ENCODE data around the gene GUCD1. TPM values are rescaled to one million over a fixed set of nuclear protein-coding genes. Genes with fewer than 3 reads are reported as not detected.

Gene GUCD1
- polyA plus RNA-seq, 1 donor, result 71.0 TPM

DNA sequence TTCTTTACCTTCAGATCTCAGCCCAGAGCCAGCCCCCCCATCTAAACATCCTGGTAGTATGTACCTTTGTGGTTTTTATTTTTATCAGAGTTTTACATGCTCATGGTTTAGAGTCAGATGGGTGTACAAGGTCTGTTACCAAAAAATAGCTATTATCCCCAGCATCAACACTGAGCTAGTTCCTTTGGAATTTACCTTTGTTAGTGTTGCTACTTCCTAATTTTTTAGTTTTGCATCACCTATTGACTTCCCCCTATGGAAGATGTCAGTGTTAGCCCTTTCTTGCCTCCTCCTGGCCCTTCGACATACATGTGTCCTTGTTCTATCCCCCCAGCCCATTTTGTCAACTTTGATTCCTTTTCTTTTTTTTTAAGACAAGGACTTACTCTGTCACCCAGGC, 52.4 kb downstream of the GUCD1 start:
- DNase-seq, result no peak

DNA sequence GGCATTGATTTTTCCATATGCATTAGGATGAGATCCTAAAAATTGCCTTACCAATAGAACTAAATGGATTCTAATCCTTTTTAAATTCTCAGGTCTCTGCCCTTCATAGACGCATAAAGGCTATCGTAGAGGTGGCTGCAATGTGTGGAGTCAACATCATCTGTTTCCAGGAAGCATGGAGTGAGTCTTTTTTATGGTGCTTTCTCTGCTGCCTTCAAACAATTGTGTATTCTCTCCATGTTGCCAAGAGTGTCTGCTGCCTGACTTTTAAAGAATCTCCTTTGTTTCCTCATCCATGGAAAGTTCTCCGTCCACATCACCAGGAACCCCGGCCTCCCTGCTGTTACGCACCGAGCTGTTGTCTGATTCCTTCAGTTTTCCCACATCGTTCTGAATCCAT, 52.9 kb downstream of the GUCD1 start:
- DNase-seq, result no peak

DNA sequence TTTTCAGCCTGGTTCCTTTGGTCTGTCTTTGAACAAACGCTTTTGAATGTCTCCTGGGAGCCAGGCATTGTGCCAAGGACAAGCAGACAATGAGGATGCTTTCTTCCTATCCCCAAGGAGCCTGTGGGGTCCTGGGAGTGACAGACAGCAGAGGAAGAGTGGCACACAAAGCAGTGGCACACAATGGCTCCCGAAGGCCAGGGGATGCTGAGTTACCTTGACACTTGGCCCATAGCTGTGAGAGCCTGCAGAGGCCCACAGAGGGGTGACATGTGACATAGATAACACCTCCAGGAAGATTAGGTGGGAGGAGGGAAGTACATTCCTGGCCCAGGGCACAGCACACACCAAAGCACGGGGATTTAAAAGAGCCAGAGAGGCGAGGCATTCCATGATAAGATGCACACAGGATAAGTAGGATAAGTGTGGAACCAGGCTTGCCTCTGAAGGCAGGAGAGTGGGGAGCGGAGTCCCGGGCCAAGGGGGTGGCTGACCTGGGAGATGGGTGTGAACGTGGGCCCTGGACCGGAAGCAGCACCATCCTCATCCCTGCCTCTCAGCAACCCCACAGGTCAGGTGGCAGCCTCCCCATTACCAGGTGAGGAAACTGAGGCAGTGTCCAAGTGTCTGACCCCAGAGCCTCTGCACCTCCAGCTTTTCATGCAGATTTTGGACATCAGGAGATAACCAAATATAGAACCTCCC, 53.5 kb downstream of the GUCD1 start:
- no peak for DNase-seq

DNA sequence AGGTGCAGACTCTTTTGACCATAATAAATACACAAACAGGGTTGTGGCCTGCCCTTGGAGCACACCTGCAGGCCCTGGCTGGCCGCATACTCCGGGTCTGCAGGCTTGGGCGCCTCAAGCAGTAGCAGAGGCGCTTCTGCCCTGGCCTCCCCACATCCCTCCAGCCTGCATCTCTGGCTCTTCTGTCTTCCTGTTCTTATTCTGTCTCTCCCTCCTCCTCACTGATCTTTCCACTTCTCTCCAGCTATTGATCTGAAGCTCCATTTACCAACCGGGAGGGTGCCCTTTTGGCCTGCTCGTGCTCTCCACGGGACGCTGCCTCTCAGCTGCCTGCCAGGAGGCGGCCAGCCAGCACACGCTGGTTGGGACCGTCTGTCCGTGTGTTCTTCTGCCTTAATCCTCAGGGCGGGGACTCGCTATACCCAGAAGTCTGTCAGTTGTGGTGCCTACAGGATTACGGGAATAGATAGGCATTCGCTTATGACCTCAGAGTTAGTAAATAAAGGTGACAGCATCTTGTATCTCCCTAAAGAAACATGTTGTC, 54.6 kb downstream of the GUCD1 start:
- no peak for DNase-seq

DNA sequence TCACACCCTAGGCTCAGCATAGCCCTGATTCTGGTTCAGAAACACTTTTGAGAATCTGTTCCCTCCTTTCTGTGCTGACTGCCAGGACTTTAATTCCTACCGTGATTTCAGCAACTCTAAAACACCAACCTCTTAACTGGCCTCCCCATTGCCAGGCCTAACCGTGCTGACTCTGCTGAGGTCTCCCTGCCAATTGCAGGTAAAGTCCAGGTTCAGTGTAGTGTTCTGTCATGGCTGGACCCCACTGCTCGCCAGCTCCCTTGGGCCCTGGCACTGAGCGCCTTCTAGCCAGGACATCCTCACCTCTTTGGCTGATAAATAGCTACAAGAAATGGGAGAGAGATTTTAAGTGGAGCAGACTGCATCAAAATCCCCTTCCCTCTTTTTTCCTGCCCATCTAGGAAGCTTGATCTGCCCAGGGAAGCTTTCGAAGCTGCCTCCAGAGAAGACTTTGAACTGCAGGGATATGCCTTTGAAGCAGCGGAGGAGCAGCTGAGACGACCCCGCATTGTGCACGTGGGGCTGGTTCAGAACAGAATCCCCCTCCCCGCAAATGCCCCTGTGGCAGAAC, 55.1 kb downstream of the GUCD1 start:
- DNase-seq, result no peak

DNA sequence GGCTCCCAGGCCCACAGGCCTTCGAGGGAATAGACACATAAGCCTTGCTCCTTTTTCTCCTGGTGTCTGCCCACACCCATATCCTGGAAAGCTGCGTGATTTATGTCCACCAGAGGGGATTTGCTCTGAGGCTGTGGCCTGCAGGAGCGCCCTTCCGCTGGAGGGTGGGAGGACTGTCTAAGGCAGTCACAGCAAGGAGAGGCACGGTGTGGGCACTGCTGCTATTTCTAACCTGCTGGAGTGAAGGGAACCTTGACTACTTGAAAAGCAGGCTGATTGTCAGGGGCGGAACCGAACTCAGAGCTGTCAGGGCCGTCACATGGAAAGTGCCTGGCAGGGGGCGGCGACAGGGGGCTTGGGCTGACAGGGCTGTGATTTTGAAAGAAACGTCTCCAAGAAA, 56.1 kb downstream of the GUCD1 start:
- DNase-seq, result no peak

DNA sequence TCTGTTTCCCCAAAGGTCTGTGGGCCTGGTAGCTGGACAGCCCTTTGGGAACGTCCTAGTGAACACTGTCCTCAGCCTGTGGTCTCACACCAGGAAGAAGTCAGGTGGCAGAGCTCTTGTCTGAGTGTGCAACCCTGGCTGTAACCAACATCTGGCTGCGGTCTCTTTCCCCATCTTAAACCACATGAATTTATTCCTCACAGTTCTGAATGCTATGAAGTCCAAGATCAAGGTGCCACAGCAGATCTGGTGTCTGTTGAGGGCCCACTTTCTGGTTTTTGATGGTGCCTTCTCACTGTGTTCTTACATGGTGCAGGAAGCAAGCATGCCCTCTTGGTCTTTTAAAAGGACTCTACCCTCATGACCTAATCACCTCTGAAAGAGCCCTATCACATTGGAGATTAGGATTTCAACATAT, 57.1 kb downstream of the GUCD1 start:
- DNase-seq, result no peak

DNA sequence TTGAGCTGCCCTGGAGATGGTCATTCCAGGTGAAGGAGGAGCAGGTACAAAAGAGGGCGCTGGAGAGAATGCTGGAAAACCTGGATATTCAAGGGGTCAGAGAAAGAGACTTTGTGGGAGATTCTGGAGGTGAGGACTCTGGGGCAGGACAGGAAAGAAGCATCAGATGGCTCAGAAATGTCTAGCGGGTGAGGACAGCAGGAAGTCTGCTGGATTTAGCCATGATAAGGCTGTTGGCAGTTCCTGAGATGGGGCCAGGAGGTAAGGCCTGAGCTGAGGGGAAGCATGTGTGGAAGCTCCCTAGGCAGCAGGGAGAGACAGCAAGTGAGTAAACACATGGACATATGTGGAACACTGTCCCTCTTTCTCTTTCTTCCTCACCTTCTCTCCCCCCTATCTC, 58.3 kb downstream of the GUCD1 start:
- no peak for DNase-seq

DNA sequence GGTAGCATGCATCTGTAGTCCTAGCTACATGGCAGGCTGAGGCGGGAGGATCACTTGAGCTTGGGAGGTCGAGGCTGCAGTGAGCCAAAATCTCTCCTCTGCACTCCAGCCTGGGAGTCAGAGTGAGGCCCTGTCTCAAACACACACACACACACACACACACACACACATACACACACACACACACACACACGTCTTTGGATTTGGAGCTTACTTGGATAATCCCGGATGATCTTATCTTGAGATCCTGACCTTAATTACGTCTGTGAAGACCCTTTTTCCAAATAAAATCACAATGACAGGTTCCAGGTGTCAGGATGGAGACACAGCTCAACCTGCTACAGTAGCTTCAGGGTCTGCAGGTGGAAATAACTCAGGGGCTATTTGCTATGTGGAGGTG, 58.7 kb downstream of the GUCD1 start:
- DNase-seq, result no peak

DNA sequence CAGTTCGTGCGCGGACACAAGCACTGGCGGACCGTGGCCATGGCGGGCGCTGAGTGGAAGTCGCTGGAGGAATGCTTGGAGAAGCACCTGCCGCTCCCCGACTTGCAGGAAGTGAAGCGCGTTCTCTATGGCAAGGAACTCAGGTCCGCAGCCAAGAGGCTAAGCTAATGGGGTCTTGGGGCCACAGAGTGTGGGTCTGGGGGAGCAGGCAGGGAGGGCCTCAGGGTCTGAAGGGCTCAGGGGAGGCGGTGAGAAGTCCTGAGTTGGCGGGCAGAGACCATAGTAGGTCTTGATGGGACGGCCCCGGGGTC, 59.6 kb downstream of the GUCD1 start:
- DNase-seq, result no peak

DNA sequence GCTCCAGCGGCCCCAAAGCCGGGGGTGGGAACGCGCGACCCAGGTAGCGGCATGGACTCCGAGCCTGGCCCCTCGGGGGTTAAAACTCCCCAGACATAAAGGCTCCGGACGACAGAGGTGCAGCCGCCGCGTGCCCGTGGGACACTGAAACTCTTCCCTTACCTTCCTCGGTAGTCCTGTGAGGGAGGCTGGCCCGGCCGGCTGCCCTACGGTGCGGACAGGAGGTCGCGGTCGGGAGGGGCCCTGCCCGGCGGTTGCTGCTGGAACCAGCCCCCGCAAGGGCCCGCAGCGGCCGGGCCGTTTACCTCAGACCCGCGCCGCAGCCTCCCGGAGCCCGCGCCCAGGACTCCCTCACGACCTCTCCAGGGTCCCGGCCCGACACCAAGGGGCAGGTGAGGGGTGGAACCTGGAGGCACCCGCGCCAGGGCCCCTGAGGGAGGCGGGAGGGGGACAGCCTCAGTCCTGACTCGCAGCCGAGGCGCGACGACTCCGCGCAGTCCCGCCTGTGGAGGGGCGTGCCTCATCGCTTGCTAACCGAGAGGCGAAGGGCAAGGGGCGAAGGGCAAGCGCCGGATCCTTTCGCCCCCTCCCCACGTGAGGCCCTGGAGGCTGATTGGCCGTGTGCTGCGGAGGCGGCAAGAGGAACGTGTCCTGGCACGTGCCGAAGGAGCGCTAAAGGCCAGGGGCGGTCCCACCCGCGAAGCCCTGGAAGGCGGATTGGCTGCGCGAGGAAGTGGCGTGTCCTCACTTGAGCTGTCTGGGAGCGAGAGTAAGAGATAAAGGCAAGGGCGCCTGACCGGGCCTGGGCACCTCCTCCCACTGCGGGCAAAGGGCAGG, 60.2 kb downstream of the GUCD1 start, which contains the start of gene UPB1:
Gene UPB1 (plus strand): TSS at position 805 of the 837 bp plus-strand sequence. CDS start 72 bp downstream, outside the sequence.
- no peak for DNase-seq

DNA sequence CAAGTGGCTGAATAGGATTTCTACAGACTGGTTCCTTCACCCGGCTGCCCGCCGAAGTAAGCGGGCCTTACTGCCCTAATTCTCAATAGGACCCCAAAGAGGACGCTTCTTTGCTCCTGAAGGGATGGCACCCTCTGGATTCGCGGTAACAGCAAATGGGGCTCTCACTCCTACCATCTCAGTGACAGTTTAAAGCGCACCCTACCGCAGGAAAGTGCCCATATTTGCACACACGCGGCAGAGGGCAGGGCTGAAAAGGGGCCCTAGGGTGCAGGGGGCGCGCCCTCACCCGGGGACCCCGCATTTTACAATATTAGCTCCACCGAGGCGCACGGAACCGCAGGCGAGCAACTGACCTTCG, 60.8 kb downstream of the GUCD1 start:
- DNase-seq, result no peak

DNA sequence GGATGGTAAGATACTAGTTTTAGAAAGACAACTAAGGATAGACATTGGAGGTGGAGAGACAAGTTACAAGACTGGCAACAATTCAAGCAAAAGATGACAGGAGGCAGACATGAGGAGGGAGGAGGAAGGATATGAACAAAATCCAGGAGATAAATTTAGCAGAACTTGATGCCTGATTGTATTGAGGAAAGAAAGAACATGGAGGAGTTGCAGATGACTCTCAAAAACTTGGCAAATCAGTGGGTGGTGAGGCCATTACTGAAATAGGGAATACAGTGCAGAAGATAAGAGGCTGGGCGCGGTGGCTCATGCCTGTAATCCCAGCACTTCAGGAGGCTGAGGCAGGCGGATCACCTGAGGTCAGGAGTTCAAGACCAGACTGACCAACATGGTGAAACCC, 62.5 kb downstream of the GUCD1 start:
- DNase-seq, result no peak

Other genes with a start within 250 kb of the GUCD1 start
- gene ADORA2A, start 127.5 kb downstream of the GUCD1 start, polyA plus RNA-seq (ENCODE audit: insufficient read length), result 11.2 TPM
- 0.40 TPM for gene UPB1, start 59.8 kb downstream of the GUCD1 start, polyA plus RNA-seq (ENCODE audit: insufficient read length)
- gene SNRPD3, start 861 bp upstream of the GUCD1 start, polyA plus RNA-seq (ENCODE audit: insufficient read length), result 110 TPM
- gene LRRC75B, start 37.9 kb upstream of the GUCD1 start, polyA plus RNA-seq (ENCODE audit: insufficient read length), result 9.2 TPM
- gene GGT1, start 48.1 kb upstream of the GUCD1 start, polyA plus RNA-seq (ENCODE audit: insufficient read length), result 3.9 TPM
- 0.06 TPM for gene PIWIL3, start 219.6 kb upstream of the GUCD1 start, polyA plus RNA-seq (ENCODE audit: insufficient read length)

Measured in hindlimb muscle (tissue), 1 donor.